GM23248 (cell line): ENCODE results near the gene FBXW7.

ENCODE experiments used
- EZH2 ChIP-seq: fragments of 200-600 bp; sonication (generic); IDR thresholded peaks from 2 replicates; pipeline ENCODE4 v1.6.1; 2018; ENCODE audit warnings: antibody characterized with exemption, mild to moderate bottlenecking; ENCODE audit not compliant: insufficient read depth, poor library complexity, severe bottlenecking
- EZH2phosphoT487 ChIP-seq: fragments of 200-600 bp; sonication (generic); IDR thresholded peaks from 2 replicates; pipeline ENCODE4 v1.6.1; 2018; ENCODE audit warnings: antibody characterized with exemption, moderate library complexity, mild to moderate bottlenecking, low read depth; ENCODE audit not compliant: insufficient read depth

- TF ChIP-seq EZH2phosphoT487 (no peak), EZH2 (no peak)
Observed at GRCh38 chr4:152500800-152501434, 35.0 kb downstream of the FBXW7 start.
